GM12878 (cell line): ENCODE results near the gene NCAM2. TPM values are rescaled to one million over a fixed set of nuclear protein-coding genes. Genes with fewer than 3 reads are reported as not detected.

Experiments
- ATAC-seq: fragments of 200-7000 bp; cut with Tn5 transposase; 3 replicates; pipeline ENCODE4 v1.9.1; 2020; ENCODE audit warnings: mild to moderate bottlenecking, moderate library complexity
- BruUV-seq: library from RNA; stranded (reverse); fragments of 400-500 nt; replicated peaks from 2 replicates; lab custom pipeline; 2021; lab: Mats Ljungman, UMichigan
- CTCF ChIA-PET: fragments of 300-600 bp; sonication (Branson Sonifier 250); formaldehyde crosslinking; extraction: SDS; loops from one replicate; lab custom pipeline; 2021; ENCODE audit warnings: inconsistent platforms; lab: Yijun Ruan, JAX
- POLR2A ChIA-PET: fragments of 350-600 bp; formaldehyde crosslinking; extraction: SDS; loops from one replicate; lab custom pipeline; 2021; ENCODE audit warnings: inconsistent platforms; lab: Charles Lee
- RAD21 ChIA-PET: fragments of 300-600 bp; sonication (Branson Sonifier 250); formaldehyde crosslinking; loops from one replicate; lab custom pipeline; 2023; ENCODE audit warnings: antibody characterized with exemption; ENCODE audit not compliant: unreplicated experiment; lab: Charles Lee
- SMC1A ChIA-PET: fragments of 300-600 bp; sonication (Branson Sonifier 250); formaldehyde crosslinking; loops from one replicate; lab custom pipeline; 2023; ENCODE audit not compliant: unreplicated experiment, uncharacterized antibody; lab: Charles Lee
- DNase-seq: peaks from one replicate; pipeline ENCODE4 v3.0.0-alpha.2; 2011; ENCODE audit warnings: low read depth, low spot score
- FAIRE-seq: peaks from 3 replicates; lab custom pipeline; 2011; peaks lifted over from hg19 to GRCh38; lab: Jason Lieb, UNC
- H2AFZ ChIP-seq: 2 replicates; pipeline ENCODE4 v1.6.0; 2011; ENCODE audit warnings: low read depth, low read length, control low read depth; ENCODE audit not compliant: control insufficient read depth
- H3K27ac ChIP-seq: 2 replicates; pipeline ENCODE4 v1.5.1; 2011; ENCODE audit warnings: control low read depth; ENCODE audit not compliant: control insufficient read depth, insufficient read depth
- H3K27me3 ChIP-seq, 2 experiments: replicated peaks in 1 of 2; 2 replicates each; pipeline versions ENCODE4 v1.6.0 to v1.6.1; 2011; ENCODE audit warnings: low read length in 1 of 2; ENCODE audit not compliant: control insufficient read depth in 2 of 2, insufficient read depth in 2 of 2
- H3K36me3 ChIP-seq, 2 experiments: 2 replicates each; pipeline ENCODE4 v1.5.1; 2011; ENCODE audit warnings: low read length in 1 of 2; ENCODE audit not compliant: control insufficient read depth in 2 of 2, insufficient read depth in 2 of 2
- H3K4me1 ChIP-seq: 2 replicates; pipeline ENCODE4 v1.6.1; 2011; ENCODE audit warnings: mild to moderate bottlenecking, low read length, moderate library complexity, mixed read lengths; ENCODE audit not compliant: control insufficient read depth, insufficient read depth
- H3K4me2 ChIP-seq: 2 replicates; pipeline ENCODE4 v1.6.0; 2011; ENCODE audit warnings: control low read depth; ENCODE audit not compliant: control insufficient read depth, insufficient read depth
- H3K4me3 ChIP-seq: fragments of 200-600 bp; sonication (generic); 2 replicates; pipeline ENCODE4 v1.5.1; 2016
- H3K79me2 ChIP-seq: 2 replicates; pipeline ENCODE4 v1.6.0; 2011; ENCODE audit warnings: low read length; ENCODE audit not compliant: control insufficient read depth, insufficient read depth
- H3K9ac ChIP-seq: 2 replicates; pipeline ENCODE4 v1.8.0; 2011; ENCODE audit warnings: low read length, control low read depth, mixed read lengths; ENCODE audit not compliant: control insufficient read depth, insufficient read depth
- H3K9me3 ChIP-seq: replicated peaks from 3 replicates; pipeline ENCODE4 v1.5.1; 2011; ENCODE audit warnings: mild to moderate bottlenecking, low read length; ENCODE audit not compliant: control insufficient read depth, insufficient read depth
- H4K20me1 ChIP-seq: 2 replicates; pipeline ENCODE4 v1.6.0; 2011; ENCODE audit not compliant: control insufficient read depth, insufficient read depth
- WGBS: methylation state at CpG from one replicate; pipeline ENCODE4 v1.1.6; 2016; ENCODE audit warnings: low lambda C conversion rate; ENCODE audit not compliant: insufficient replicate concordance, insufficient coverage; ENCODE audit errors: missing lambda C conversion rate; 5-methylcytosine and 5-hydroxymethylcytosine counted together
- in situ Hi-C: fragments of 300-500 bp; cut with MboI; formaldehyde crosslinking; loops from 9 replicates; pipeline ENCODE4 v1.14.3; 2018; ENCODE audit warnings: mixed read lengths
- intact Hi-C: fragments of 100-400 bp; cut with micrococcal nuclease; formaldehyde crosslinking; loops from one replicate; pipeline ENCODE4 v1.14.2; 2022; ENCODE audit not compliant: unreplicated experiment
- polyA plus RNA-seq, 11 experiments: library from polyadenylated mRNA; depleted of rRNA in 4 of 11; unstranded in 6 of 11; stranded (reverse) in 5 of 11; fragments of >200 nt; fragmentation: Nextera tagmentation in 4 of 11; fragmentation: Illumina TruSeq in 1 of 11; extraction: Ambion mirVana in 4 of 11; extraction: Trizol in 1 of 11; gene quantifications; 1 replicate in 1 of 11; 2 replicates in 10 of 11; pipeline versions ENCODE4 v1.2.1 to v1.2.3, GENCODE V29; 2011 to 2016; ENCODE audit warnings: inconsistent platforms in 2 of 11, missing spikeins in 2 of 11, low read depth in 1 of 11
- total RNA-seq, 4 experiments: library from RNA; depleted of rRNA in 3 of 4; stranded (reverse); fragments of >200 nt in 3 of 4; fragmentation: Illumina TruSeq in 1 of 4; extraction: Trizol in 1 of 4; gene quantifications; 2 replicates each; pipeline versions ENCODE4 v1.2.1 to v1.2.3, GENCODE V29; 2013 to 2021
- TF ChIP-seq, protein P1 (sequence below): IDR thresholded peaks from 2 replicates; pipeline ENCODE4 v1.6.1; 2012; ENCODE audit warnings: low read length, inconsistent platforms
- TF ChIP-seq, protein P2 (sequence below): fragments of 450-650 bp; IDR thresholded peaks from 2 replicates; pipeline ENCODE4 v1.6.1; 2017; ENCODE audit warnings: antibody characterized with exemption, mild to moderate bottlenecking, moderate library complexity
- TF ChIP-seq, protein P3 (sequence below): fragments of 450-650 bp; IDR thresholded peaks from 2 replicates; pipeline ENCODE4 v1.6.1; 2017; ENCODE audit warnings: mild to moderate bottlenecking, moderate library complexity

The NCAM2 gene
- total and polyA plus RNA-seq, 10 of the 15 experiments (the other 5 are each of a cell fraction or from before 2014, with no cell fraction given) = 0.23 to 0.27 TPM; not detected in 8

DNA sequence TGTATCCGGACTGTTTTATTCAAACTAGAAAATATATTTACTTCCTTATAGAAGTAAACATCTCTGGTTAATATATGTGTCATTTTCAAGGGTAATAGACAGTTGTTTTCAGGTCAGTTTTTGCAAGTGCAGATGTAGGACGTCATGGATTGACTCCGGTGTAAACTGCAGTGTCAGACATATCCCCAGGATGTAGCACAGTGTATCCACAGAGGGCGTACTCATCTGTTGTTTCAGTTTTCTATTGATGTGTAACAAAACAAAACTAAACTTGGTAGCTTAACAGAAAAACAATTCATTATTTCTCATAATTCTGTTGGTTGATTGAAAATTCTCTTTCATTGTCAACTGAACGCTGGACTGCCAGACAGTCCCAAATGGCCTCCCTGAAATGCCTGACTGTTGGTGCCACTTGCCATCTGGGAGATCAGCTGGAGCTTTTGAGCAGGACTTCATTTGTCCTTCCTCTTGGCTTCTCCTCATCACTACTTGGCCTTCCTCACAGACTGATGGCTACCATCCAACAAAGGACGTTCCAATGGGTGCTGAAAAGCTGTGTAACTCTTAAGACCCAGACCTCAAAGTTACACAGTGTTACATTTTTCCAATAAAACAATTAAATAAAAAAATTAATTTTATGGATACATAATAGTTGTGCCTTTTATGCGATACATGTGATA, 181.6 kb downstream of the NCAM2 start:
- TF ChIP-seq, protein P1, sequence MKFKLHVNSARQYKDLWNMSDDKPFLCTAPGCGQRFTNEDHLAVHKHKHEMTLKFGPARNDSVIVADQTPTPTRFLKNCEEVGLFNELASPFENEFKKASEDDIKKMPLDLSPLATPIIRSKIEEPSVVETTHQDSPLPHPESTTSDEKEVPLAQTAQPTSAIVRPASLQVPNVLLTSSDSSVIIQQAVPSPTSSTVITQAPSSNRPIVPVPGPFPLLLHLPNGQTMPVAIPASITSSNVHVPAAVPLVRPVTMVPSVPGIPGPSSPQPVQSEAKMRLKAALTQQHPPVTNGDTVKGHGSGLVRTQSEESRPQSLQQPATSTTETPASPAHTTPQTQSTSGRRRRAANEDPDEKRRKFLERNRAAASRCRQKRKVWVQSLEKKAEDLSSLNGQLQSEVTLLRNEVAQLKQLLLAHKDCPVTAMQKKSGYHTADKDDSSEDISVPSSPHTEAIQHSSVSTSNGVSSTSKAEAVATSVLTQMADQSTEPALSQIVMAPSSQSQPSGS = no peak
- TF ChIP-seq, protein P2, sequence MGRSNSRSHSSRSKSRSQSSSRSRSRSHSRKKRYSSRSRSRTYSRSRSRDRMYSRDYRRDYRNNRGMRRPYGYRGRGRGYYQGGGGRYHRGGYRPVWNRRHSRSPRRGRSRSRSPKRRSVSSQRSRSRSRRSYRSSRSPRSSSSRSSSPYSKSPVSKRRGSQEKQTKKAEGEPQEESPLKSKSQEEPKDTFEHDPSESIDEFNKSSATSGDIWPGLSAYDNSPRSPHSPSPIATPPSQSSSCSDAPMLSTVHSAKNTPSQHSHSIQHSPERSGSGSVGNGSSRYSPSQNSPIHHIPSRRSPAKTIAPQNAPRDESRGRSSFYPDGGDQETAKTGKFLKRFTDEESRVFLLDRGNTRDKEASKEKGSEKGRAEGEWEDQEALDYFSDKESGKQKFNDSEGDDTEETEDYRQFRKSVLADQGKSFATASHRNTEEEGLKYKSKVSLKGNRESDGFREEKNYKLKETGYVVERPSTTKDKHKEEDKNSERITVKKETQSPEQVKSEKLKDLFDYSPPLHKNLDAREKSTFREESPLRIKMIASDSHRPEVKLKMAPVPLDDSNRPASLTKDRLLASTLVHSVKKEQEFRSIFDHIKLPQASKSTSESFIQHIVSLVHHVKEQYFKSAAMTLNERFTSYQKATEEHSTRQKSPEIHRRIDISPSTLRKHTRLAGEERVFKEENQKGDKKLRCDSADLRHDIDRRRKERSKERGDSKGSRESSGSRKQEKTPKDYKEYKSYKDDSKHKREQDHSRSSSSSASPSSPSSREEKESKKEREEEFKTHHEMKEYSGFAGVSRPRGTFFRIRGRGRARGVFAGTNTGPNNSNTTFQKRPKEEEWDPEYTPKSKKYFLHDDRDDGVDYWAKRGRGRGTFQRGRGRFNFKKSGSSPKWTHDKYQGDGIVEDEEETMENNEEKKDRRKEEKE = no peak
- TF ChIP-seq, protein P3, sequence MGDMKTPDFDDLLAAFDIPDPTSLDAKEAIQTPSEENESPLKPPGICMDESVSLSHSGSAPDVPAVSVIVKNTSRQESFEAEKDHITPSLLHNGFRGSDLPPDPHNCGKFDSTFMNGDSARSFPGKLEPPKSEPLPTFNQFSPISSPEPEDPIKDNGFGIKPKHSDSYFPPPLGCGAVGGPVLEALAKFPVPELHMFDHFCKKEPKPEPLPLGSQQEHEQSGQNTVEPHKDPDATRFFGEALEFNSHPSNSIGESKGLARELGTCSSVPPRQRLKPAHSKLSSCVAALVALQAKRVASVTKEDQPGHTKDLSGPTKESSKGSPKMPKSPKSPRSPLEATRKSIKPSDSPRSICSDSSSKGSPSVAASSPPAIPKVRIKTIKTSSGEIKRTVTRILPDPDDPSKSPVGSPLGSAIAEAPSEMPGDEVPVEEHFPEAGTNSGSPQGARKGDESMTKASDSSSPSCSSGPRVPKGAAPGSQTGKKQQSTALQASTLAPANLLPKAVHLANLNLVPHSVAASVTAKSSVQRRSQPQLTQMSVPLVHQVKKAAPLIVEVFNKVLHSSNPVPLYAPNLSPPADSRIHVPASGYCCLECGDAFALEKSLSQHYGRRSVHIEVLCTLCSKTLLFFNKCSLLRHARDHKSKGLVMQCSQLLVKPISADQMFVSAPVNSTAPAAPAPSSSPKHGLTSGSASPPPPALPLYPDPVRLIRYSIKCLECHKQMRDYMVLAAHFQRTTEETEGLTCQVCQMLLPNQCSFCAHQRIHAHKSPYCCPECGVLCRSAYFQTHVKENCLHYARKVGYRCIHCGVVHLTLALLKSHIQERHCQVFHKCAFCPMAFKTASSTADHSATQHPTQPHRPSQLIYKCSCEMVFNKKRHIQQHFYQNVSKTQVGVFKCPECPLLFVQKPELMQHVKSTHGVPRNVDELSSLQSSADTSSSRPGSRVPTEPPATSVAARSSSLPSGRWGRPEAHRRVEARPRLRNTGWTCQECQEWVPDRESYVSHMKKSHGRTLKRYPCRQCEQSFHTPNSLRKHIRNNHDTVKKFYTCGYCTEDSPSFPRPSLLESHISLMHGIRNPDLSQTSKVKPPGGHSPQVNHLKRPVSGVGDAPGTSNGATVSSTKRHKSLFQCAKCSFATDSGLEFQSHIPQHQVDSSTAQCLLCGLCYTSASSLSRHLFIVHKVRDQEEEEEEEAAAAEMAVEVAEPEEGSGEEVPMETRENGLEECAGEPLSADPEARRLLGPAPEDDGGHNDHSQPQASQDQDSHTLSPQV = no peak
- TF ChIP-seq, all 136 proteins: peak for 0
- Histone ChIP-seq H4K20me1 (no peaks in the 10 kb centered on the region), H3K27ac (no peak overlapping the region), H3K9ac (no peak overlapping the region), H3K4me2 (no peak overlapping the region), H3K27me3 (no peaks in the 10 kb centered on the region), H3K9me3 (no peaks in the 10 kb centered on the region), H2AFZ (no peak overlapping the region), H3K36me3 (no peaks in the 10 kb centered on the region), H3K79me2 (no peaks in the 10 kb centered on the region), H3K4me3 (no peak overlapping the region), H3K4me1 (no peaks in the 10 kb centered on the region)
- DNase-seq = no peak
- 43% methylated on average over 7 of the region's 7 CpGs for WGBS
- POLR2A ChIA-PET = no interaction called here
- SMC1A ChIA-PET = no interaction called here
- in situ Hi-C loops = no loop called here
- intact Hi-C loops = no loop called here
- no TSS peak for BruUV-seq
- no peak for FAIRE-seq
- ATAC-seq = no peak
- RAD21 ChIA-PET = no interaction called here
- CTCF ChIA-PET = no interaction called here
